ENCODE data around the gene THAP4.

GRCh38 chr2:241538838-241539615 lies 97.9 kb downstream of the THAP4 start:
- TF ChIP-seq CSDC2 (CRISPR knock-in tag; IDR thresholded peaks at IDR 0.05) (no peak), OSR1 (CRISPR knock-in tag; IDR thresholded peaks at IDR 0.05) (no peak), RARB (CRISPR knock-in tag; IDR thresholded peaks at IDR 0.05) (no peak), SNAI2 (CRISPR knock-in tag; IDR thresholded peaks at IDR 0.05) (no peak), PATZ1 (CRISPR knock-in tag; IDR thresholded peaks at IDR 0.05; ENCODE audit: borderline replicate concordance) (no peak), POU6F1 (CRISPR knock-in tag; IDR thresholded peaks at IDR 0.05; ENCODE audit: borderline replicate concordance, low read depth) (no peak), GLIS3 (CRISPR knock-in tag; IDR thresholded peaks at IDR 0.05) (no peak), CSRNP3 (CRISPR knock-in tag; IDR thresholded peaks at IDR 0.05) (no peak), ZFP30 (CRISPR knock-in tag; IDR thresholded peaks at IDR 0.05) (no peak), ZFP3 (CRISPR knock-in tag; IDR thresholded peaks at IDR 0.05) (no peak)
